Hematopoietic multipotent progenitor cell (in vitro differentiated cells): Measurements from ENCODE around the gene COL27A1. TPM values are rescaled to one million over a fixed set of nuclear protein-coding genes. Genes with fewer than 3 reads are reported as not detected.

Experiments
- DNase-seq, 3 donors: peaks; one replicate each; pipeline ENCODE4 v3.0.0-alpha.2; 2011 to 2015; ENCODE audit warnings: low read depth in 2 of 3, low spot score in 2 of 3
- total RNA-seq: library from RNA; depleted of rRNA; stranded (reverse); fragments of >200 nt; gene quantifications from one replicate; pipeline ENCODE4 v1.2.3, GENCODE V29; 2012

The COL27A1 gene
- total RNA-seq, 1 donor: 0.27 TPM

DNA sequence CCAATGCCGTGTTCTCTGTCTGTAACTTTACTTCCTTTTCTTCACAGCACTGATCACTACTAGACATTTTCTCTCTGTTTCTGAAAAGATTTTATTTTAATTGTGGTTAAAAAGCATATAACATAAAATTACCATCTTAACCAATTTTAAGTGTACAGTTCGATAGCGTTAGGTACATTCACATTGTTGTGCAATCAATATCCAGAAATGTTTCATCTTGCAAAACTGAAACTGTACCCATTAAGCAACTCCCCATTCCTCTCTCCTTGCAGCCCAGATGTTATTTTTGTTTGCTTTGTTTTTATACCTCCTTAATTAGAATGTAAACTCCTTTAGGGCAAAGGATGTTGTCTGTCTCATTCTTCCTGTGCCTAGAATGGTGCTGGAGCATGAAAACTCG is 47.5 kb downstream of the COL27A1 start:
- DNase-seq: no peak

DNA sequence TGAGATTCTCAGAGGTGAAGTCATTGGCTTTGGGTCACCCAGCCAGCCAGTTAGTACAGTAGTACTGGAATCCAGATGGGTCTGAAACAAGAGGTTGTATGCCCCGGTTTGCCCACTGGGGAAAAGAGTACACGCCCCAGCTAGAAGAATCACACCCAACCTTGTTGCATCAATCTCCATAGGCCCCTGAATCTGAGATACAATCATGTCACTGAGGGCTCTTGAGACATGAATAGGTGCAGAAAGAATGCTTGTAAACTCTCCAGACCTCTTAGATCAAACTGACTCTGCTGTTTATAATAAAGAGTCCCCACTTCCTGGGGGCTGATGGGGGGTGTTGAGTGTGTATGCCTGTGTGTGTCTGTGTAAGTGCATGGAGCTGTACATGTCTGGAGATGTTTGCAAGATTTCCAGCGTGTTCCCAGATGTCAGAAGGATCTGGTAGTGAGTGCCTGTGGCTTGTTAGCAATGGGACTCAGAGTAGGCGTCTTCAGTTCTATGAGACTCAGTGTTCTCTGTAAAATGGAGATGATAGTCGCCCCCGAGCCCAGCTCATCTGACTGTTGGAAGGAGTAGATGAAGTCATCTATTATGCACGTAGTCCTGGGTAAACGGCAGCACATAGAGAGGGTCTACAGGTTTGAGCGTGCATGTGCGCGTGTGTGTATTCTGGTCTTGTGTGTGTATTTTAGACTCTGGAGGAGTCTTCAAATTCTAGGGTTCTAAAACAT is 48.2 kb downstream of the COL27A1 start:
- DNase-seq: no peak

DNA sequence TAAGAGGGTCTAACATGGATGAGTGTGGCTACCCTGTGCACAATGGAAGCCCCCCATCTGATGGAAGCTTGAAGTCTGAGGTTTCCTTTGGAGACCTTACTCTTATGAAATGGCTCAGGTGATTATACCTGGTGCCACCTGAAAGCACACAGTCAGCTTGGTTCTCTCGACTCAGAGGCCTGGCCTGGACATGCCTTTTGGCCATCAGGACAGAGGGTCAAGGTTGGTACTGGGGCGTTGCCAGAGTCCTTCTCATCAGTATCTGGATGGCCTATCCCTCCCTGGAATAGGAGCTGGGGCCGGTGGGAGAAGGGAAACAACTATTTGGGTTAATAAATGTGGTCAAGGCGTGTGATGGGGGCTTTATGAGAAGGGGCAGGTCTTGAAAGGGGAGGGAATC is 48.9 kb downstream of the COL27A1 start:
- DNase-seq: no peak

DNA sequence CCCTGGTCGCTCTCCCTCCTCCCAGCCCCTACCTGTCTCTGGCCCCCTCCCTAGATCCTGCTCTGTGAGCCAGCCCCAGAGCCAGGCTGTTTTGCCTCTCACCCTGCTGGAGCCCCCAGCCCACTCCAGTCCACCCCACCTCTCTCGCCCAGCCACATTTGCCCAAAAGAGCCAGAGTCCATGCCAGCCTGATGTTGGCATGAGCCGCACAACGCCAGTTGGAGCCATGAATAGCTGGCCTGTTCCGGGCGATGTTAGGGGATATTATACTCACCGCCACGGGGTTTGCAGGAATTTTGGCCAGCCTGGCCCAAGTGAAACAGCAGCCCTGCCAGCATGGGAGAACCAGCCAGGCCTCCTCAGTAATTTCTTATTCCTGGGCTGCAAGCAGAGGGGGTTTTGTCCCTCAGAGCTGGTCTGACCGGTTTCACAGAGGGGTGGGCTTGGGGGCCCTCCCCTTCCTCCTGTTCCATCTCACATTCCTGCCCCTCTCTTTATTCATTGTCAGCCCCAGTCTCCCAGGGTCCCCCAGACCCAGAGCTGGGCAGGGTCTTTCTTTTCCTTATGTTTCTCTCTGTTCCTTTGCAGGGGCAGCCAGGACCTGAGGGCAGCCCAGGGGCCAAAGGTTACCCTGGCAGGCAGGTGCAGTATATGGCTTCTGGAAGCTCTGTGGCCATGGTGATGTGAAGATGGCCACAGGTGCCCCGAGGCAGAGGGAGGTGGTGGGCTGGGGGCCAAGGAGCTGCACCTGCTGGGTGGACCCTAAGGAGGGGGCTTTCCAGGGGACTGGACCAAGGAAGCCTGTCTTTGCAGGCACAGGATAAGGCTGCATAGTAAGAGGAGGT is 50.1 kb downstream of the COL27A1 start:
- no peak for DNase-seq

DNA sequence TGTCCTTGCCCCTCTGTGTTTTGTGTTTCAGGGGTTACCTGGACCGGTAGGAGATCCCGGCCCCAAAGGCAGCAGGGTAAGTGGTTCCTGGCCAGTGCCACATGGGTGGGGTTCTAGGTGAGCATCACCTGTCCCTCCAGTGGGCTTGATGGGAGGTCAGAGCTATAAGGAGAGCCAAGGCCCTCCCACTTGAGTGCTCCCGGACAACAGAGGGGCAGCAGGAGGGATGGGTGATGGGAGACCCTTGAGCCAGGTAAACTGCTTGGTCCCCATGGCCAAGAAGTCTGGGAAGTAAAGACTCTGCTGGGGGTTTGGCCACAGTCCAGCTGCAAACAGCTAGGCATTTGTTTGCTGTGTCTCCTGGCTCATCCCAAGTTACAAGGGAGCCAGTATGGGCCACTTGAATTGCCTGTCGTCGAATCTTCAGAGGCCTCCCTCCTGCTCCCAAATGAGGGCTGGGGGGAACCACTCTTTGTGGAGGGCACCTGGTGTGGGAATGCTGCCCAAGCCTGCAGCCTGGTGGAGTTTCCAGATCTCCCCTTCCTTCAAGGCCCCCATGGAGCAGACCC is 51.0 kb downstream of the COL27A1 start:
- no peak for DNase-seq

DNA sequence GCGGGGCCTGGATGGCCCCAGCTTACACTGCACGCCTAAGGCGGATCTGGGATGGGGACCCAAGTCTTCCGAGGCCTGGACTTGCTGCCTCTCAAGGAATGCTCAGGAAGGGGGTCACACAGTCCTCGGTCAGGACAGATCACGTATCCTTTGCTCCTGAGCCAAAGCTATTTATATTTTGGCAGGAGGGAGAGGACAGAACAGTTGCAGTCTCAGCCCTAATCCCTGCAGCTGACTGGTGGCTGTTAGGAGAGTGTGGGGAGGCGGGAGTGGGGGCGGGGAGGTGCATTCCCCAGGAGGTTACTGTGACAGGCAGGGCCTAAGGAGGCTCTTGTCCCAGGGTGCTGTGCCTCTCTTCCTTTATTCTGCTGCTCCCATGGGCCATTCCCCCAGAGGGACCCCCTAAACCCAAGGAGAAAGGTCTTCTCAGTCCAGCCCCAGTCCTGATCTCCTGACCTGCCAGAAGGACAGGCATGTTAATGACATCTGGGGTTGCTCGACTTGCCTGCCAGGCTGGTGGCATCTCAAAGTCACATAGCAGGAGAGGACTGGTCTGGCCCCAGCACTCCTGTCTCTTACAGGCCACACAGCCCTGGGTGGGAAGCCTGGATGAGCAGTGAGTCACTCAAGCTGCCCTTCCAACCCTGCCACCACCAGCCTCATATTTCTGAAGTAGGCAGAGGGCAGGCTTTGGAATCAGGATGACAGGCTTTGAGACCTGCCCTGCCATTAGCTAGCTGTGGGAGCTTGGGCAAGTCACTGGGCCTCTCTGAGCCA is 51.9 kb downstream of the COL27A1 start:
- no peak for DNase-seq

DNA sequence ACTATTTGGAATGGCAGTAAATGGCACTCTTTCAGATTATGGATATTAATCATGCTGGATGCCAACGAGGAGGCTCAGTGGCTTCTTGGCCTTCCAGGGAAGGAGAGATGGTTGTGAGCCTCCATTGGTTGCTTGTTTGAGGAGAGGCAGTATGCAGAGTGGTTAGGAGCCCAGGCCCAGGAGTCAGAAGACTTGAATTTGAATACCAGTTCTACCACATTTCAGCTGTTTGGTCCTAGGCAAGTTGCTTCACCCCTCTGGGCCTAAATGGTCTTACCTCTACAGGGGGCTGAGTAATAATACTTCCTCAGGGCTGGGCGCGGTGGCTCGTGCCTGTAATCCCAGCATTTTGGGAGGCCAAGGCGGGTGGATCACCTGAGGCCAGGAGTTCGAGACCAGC is 52.5 kb downstream of the COL27A1 start:
- no peak for DNase-seq

DNA sequence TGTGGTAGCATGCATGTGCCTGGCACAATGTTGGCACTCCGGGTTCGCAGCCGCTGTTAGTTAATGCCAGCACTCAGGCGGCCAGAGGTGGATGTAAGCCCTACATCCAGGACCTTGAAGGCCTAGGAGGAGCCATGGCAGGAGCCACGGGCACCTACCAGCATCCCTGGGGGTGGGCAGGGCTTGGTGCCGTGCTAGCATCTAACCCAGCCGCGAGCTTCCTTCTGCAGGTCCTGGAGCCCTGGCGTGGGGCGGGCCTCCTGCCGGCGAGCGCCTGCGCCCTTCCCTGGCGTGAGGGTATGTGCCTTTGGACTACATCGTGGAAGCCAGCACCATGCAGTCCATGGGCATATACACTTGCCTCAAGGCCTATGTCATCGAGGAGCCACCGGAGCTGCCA is 53.8 kb downstream of the COL27A1 start:
- no peak for DNase-seq

DNA sequence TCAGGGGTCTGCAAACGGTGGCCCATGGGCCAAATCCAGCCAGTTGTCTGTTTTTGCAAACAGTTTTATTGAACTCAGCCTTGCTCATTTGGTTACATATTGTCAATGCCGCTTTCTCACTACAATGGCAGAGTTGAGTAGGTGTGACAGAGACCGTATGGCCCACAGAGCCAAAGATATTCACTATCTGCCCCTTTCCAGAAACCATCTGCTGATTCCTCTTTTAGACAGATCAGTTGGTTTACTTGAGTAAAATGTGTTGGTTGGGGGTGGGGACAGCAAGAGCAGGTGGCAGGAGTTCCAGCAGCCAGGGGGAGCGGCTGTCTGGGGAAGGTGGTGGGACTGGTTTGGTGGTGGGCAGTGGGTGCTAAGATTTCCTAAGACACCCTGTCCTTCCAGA is 54.8 kb downstream of the COL27A1 start:
- DNase-seq: no peak

DNA sequence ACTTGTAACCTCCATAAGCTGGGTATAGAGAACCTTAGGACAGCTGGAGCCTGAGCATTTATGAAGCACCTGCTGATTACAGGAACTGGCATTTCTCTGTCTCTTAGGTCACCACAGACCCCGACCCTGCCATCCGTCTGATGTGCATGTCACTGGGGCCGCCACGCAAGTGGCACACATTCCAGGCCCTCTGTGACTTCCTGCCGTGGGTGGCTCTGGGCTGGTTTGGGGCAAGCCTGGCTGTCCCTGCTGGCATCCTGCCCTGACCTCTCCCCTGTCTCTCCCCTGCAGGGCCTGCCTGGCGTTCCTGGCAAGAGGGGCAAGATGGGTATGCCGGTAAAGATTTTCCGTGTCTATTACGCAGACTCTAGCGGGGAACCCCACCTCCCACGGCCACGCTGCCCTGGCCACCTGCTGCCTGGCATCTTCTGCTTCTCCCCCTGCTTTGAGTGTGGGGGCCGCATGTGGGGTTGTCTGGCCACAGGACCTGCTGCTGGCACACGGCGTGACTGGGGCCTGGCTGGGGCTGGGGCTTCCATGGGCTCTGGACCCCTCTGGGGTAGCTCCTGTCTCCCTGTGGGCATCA is 55.4 kb downstream of the COL27A1 start:
- DNase-seq: no peak

DNA sequence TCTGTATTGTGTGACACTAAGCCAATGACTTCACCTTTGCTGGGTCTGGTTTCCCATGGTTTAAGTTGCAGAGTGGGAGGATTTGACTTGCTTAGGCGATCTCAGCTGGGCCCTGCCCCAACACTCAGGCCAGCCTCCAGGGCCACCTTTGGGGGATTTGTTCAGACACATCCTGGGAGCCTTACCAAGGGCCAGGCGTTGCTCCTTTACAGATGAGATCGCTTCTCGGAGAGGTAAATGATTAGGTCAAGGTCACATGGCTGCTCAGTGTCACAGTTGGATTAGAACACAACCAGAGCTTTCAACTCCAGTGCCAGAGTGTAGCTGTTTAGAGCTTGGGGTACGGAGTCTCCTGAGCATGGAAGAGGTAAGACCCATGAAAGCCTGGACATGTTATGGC is 57.5 kb downstream of the COL27A1 start:
- no peak for DNase-seq

DNA sequence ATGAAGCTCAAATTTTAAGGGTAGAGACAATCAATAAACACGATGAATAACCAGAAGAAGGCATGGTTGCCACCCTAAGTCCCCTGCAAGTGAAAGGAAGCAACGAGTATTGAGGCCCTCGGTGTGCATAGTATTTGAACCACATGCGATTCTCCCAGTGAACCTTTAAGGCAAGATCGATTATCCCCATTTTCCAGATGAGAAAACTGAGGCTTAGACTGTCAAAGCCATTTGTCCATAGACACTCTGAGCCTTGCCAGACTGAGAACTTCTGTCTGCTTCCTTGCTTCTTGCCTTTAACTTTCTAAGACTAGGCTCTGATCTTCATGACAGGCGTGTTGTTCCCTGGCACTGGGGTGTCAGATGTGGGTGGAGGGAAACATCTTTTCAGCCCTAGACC is 58.2 kb downstream of the COL27A1 start:
- DNase-seq: no peak

DNA sequence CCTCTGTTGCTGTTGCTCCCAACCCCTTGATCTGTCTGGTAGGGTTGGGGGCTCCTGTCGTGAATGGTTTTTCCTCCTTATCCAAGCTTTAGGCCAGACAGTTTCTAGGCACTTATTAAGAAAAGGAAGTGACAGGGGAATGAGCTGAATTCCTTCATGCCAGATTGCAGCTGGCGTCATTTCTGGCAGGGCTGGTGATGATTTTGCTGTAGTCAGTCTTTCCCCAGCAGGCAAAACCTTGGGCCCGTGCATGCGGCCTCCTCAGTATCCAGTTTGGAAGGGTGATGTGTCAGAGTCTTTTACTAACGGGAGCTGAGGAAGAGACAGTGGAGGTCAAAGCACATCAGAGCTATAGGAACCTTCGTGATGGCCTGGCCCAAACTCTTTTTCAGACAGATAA is 58.8 kb downstream of the COL27A1 start:
- DNase-seq: no peak

DNA sequence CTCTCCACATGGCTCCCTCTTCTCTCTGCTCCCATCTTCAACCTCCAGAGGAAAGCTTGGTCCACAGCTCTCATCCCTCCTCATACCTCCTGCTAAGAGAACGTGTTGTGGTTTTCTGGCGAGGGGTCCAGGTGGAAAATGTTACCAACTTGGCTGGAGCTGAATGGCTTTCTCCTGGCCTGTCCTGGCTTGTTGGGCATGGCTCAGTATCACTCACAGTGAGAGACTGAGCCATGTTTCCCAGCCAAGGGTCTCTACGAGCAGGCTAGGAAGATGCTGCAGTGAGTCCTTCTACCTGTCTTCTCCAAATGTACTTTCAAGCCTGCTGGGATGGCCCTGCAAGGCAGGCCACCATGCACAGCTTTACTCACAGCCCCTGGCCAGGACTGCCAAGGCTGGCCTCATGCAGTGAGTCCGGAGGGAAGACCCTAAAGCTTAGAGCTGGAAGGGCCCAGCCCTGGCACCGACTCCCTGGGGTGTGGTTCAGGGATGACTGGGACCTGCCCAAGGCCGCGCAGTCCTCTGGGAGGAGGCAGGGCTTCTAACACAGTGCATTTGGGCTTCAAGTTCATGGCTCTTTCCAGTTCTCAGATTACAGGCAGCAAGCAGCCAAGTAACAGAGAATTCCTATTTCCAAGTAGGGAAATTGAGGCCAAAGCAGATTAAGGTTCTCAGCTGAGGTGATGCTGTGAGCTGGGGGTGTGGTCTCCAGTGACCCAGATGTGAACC is 59.5 kb downstream of the COL27A1 start:
- no peak for DNase-seq

DNA sequence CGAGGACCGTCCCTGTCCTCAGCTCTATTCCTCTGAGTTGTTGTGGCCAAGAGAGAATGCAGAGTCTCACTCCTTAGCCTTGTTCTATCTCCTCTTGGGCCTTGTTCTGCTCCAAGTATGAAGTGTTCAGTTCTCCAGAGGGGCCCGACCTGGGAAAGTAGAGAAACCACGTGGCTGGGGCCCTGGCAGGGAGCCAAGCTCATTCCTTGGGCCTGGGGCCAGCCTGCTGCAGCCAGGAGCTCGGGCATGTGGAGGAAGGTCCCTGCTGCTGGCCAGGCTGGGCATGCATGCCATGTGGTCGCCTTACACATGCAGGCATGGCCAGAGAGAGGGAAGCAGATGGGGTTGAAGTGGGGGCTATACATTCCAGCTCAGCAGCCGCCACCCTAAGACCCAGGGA is 60.7 kb downstream of the COL27A1 start:
- no peak for DNase-seq

DNA sequence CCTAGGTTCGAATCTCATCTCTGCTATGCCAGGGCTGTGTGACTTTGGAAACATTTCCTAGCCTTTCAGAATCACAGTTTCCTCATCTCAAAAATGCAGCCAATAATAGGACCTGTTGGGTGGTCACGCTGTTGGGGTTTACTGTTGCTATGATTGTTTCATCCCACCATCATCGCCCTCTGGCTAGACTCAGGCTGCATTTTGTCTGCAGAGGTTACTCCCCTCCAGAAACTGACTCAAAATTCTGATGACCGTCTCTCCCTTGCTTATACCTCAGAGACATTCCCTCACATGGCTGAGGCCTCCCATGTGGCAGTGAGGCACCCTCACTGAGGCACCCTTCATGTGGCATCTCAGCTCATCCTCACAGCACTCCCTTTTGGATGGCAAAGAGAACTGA is 61.6 kb downstream of the COL27A1 start:
- DNase-seq: no peak

DNA sequence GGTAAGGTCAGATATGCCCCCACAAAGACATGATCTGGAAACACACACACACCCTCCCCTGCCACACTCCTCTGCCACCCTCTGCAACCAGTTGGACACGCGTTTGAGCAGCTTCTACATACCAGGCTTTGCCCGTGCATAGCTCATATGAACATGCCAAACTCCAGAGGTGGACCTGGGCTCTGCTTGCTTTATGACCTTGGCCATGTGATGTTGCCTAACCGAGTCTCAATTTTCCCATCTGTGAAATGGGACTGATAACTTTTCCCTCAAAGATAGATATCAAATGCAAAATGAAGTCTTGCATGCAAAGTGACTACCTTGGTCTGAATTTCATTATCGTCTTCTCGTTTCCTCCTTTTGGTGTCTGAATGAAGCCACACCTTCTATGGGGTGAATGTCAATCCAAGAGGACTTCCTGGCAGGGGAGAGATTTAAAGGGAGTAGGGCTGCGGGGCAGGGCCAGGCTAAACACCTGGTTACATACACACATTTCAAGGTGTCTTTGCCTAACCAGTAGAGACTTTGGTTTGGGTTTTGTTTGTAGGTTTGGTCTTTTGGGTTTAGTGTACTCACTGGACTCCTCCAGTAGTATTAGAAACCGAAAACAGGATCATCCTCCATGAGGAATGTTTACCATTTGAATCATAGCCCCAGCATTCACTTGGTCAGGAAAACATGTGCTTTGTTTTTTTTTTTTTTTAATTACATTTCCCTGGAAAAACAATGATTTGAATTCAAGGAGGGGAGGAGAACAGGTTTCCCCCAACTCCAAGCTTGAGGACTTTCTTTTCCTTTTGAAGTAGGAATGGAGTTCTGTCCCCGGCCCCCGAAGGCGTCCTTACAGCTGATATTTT is 63.2 kb downstream of the COL27A1 start:
- no peak for DNase-seq

DNA sequence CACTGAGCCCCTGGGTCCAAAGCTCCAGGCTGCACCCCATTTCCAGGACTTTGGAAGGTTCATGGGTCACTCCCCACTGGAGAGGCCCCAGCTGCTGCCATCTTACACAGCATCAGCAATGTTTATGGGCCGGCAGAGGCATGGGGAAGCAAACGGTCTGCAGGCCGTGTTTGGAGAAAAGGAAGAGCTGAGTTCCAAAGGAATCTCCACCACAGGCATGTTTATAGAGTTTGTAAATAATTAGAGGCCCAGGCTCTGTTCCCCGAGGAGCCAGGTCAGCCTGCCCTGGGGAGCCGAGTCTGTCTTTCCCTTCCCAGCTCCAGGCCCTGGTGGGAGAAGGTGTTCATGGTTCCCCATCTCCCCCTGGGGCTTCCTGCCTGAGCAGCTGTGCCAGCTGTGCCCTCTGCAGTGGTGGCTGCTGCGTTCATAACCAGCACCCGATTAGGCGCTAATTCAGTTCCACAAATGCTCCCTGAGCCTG is 64.8 kb downstream of the COL27A1 start:
- DNase-seq: no peak
